ENCODE data around the gene SUN1. TPM values are rescaled to one million over a fixed set of nuclear protein-coding genes. Genes with fewer than 3 reads are reported as not detected.
"Not testable (repeated sequence)": the region's sequence is repeated elsewhere in the genome, so short reads cannot be mapped to it uniquely, and the experiment has no call there.

The SUN1 gene
- total and polyA plus RNA-seq, 2 of the 8 experiments (the other 6 are each of a cell fraction or from before 2014, with no cell fraction given), result 108 to 158 TPM

GRCh38 chr7:794671-795329 is 37.5 kb upstream of the SUN1 start (continued):
- no peak for TF ChIP-seq GTF2F1 (IDR thresholded peaks at IDR 0.05; ENCODE audit: borderline replicate concordance, low read depth, low read length)
- TF ChIP-seq EP300 (IDR thresholded peaks at IDR 0.05; ENCODE audit: borderline replicate concordance in 1 of 2, low read depth in 2 of 2, low read length in 2 of 2), result no peak

GRCh38 chr7:796434-797169 is 35.7 kb upstream of the SUN1 start:
- H3K4ac ChIP-seq (replicated peaks; ENCODE audit: insufficient read length, low read depth, low read length); H3K4me2 ChIP-seq (ENCODE audit: insufficient read depth in 1 of 2, low read depth in 2 of 2, low read length in 2 of 2); H3K23ac ChIP-seq (ENCODE audit: insufficient read length); H2BK12ac ChIP-seq (ENCODE audit: low read depth, low read length); H3K79me2 ChIP-seq (ENCODE audit: control insufficient read depth in 1 of 2, insufficient read depth in 2 of 2, low read length in 2 of 2); H3K14ac ChIP-seq (ENCODE audit: insufficient read length); H2BK120ac ChIP-seq (replicated peaks; ENCODE audit: low read depth, low read length); H2BK20ac ChIP-seq (ENCODE audit: low read length); H2BK5ac ChIP-seq (ENCODE audit: low read depth, low read length); H4K5ac ChIP-seq (ENCODE audit: insufficient read length, low read depth, low read length); DNase-seq (ENCODE audit: low read depth in 1 of 2, low spot score in 2 of 2); H4K20me1 ChIP-seq (replicated peaks in 1 of 2; ENCODE audit: control insufficient read depth in 1 of 2, insufficient read depth in 2 of 2, low read length in 2 of 2); H3K4me3 ChIP-seq (ENCODE audit: extremely low read depth in 1 of 4, insufficient read depth in 2 of 4, low read depth in 3 of 4, low read length in 4 of 4); H3K27me3 ChIP-seq (replicated peaks in 1 of 4; ENCODE audit: control insufficient read depth in 3 of 4, extremely low read depth in 1 of 4, insufficient read depth in 3 of 4, low read length in 3 of 4); H2BK15ac ChIP-seq (ENCODE audit: low read length); H3K79me1 ChIP-seq (ENCODE audit: low read depth, low read length); H2AFZ ChIP-seq (ENCODE audit: low read length); H3K9ac ChIP-seq (replicated peaks in 1 of 4; ENCODE audit: extremely low read depth in 1 of 4, low read depth in 3 of 4, low read length in 3 of 4); POLR2A ChIA-PET (ENCODE audit: partially characterized antibody); H3K23me2 ChIP-seq (ENCODE audit: low read depth, low read length); FAIRE-seq; H3K56ac ChIP-seq (replicated peaks; ENCODE audit: insufficient read length, low read depth, low read length); H3K36me3 ChIP-seq (ENCODE audit: control insufficient read depth in 2 of 4, insufficient read depth in 4 of 4, low read length in 3 of 4); H3K4me1 ChIP-seq (replicated peaks in 1 of 4; ENCODE audit: control insufficient read depth in 3 of 4, insufficient read depth in 4 of 4, low read length in 3 of 4); H3K9me3 ChIP-seq (ENCODE audit: insufficient read depth in 2 of 2, low read depth in 1 of 2, low read length in 1 of 2); H3K18ac ChIP-seq (ENCODE audit: extremely low read depth, low read length); H4K8ac ChIP-seq (ENCODE audit: extremely low read depth, insufficient read depth, low read length); H3K27ac ChIP-seq (ENCODE audit: low read depth, low read length); H2AK5ac ChIP-seq (ENCODE audit: low read depth, low read length); H4K91ac ChIP-seq (replicated peaks; ENCODE audit: insufficient read length, low read length): not testable (repeated sequence)
- CTCF ChIA-PET (ENCODE audit: partially characterized antibody), result interaction anchor here (0.8 to 1.6 kb wide), 2 partner anchors 40 to 77 kb away, joined by 3 read pairs; no protein-coding TSS in a partner anchor
- WGBS, 2 experiments (ENCODE audit: extremely low coverage in 1 of 2, insufficient coverage in 1 of 2, insufficient read length in 1 of 2, insufficient replicate concordance in 2 of 2, low coverage in 1 of 2, low lambda C conversion rate in 2 of 2, missing lambda C conversion rate in 1 of 2), result 84% methylated on average over 6 of the region's 10 CpGs; no CpG with 5 or more reads in 1 of the 2 experiments
